Osteoblast (primary cell): ENCODE results near the gene LIAS. TPM values are rescaled to one million over a fixed set of nuclear protein-coding genes. Genes with fewer than 3 reads are reported as not detected.
"Not testable (repeated sequence)": the region's sequence is repeated elsewhere in the genome, so short reads cannot be mapped to it uniquely, and the experiment has no call there.

Experiments
- DNase-seq: peaks from one replicate; pipeline ENCODE4 v3.0.0; 2011; ENCODE audit warnings: low spot score, mixed read lengths; ENCODE audit not compliant: insufficient read length; ENCODE audit errors: missing footprints
- H2AFZ ChIP-seq: 2 replicates; pipeline ENCODE4 v1.6.0; 2011; ENCODE audit warnings: mild to moderate bottlenecking, low read length
- H3K27ac ChIP-seq: 2 replicates; pipeline ENCODE4 v1.5.1; 2011; ENCODE audit warnings: mild to moderate bottlenecking, low read depth, low read length, moderate library complexity
- H3K27me3 ChIP-seq: 2 replicates; pipeline ENCODE4 v1.6.0; 2012; ENCODE audit warnings: mild to moderate bottlenecking, control low read depth, inconsistent platforms, low read length, moderate library complexity; ENCODE audit not compliant: insufficient read depth
- H3K36me3 ChIP-seq: 2 replicates; pipeline ENCODE4 v1.5.1; 2011; ENCODE audit warnings: mild to moderate bottlenecking, low read length, control low read depth, moderate library complexity; ENCODE audit not compliant: insufficient read depth
- H3K4me1 ChIP-seq: 2 replicates; pipeline ENCODE4 v1.5.1; 2011; ENCODE audit warnings: mild to moderate bottlenecking, low read length, control low read depth, moderate library complexity; ENCODE audit not compliant: insufficient read depth
- H3K4me2 ChIP-seq: 2 replicates; pipeline ENCODE4 v1.6.0; 2011; ENCODE audit warnings: mild to moderate bottlenecking, low read length; ENCODE audit not compliant: insufficient read depth
- H3K4me3 ChIP-seq: fragments of 200-600 bp; sonication (generic); 3 replicates; pipeline ENCODE4 v1.5.1; 2012; ENCODE audit warnings: mild to moderate bottlenecking, low read length, inconsistent platforms; ENCODE audit not compliant: insufficient read depth
- H3K79me2 ChIP-seq: 2 replicates; pipeline ENCODE4 v1.6.0; 2012; ENCODE audit warnings: mild to moderate bottlenecking, low read length, control low read depth, inconsistent platforms; ENCODE audit not compliant: insufficient read depth
- H3K9me3 ChIP-seq: 2 replicates; pipeline ENCODE4 v1.5.1; 2011; ENCODE audit warnings: low read depth, low read length, control low read depth
- H4K20me1 ChIP-seq: 2 replicates; pipeline ENCODE4 v1.6.0; 2012; ENCODE audit warnings: mild to moderate bottlenecking, low read length, control low read depth; ENCODE audit not compliant: insufficient read depth
- CTCF ChIP-seq: IDR thresholded peaks from 2 replicates; pipeline ENCODE4 v1.5.1; 2011; ENCODE audit warnings: mild to moderate bottlenecking, low read depth, low read length, moderate library complexity; ENCODE audit errors: extremely low read depth
- total RNA-seq: library from RNA; depleted of rRNA; stranded (reverse); fragments of >200 nt; gene quantifications from 2 replicates; pipeline ENCODE4 v1.2.3, GENCODE V29; 2012

The LIAS gene
- total RNA-seq, 1 donor = 8.7 TPM

- TF ChIP-seq CTCF = no peak
- no peak for DNase-seq
- peaks cover 83% of the 10 kb centered on the region for H3K36me3 ChIP-seq
- no peak overlapping the region for H3K27ac ChIP-seq
- peaks cover 35% of the 10 kb centered on the region for H3K79me2 ChIP-seq
- H3K4me2 ChIP-seq = no peak overlapping the region
- peaks cover 60% of the 10 kb centered on the region for H4K20me1 ChIP-seq
- no peak overlapping the region for H3K4me3 ChIP-seq
- no peaks in the 10 kb centered on the region for H3K27me3 ChIP-seq
- peaks cover 22% of the 10 kb centered on the region for H3K4me1 ChIP-seq
- no peak overlapping the region for H2AFZ ChIP-seq
- H3K9me3 ChIP-seq = no peaks in the 10 kb centered on the region
Measured at GRCh38 chr4:39453738-39454137, 5.1 kb upstream of the LIAS start.

GRCh38 chr4:39455486-39455885 is 3.4 kb upstream of the LIAS start:
- Histone ChIP-seq H3K79me2 (peaks cover 36% of the 10 kb centered on the region), H3K4me1 (peaks cover 25% of the 10 kb centered on the region), H2AFZ (no peak overlapping the region), H3K36me3 (peaks cover 74% of the 10 kb centered on the region), H3K4me3 (no peak overlapping the region), H3K27me3 (no peaks in the 10 kb centered on the region), H3K9me3 (no peaks in the 10 kb centered on the region), H4K20me1 (peaks cover 60% of the 10 kb centered on the region), H3K27ac (no peak overlapping the region), H3K4me2 (no peak overlapping the region)
- no peak for DNase-seq
- TF ChIP-seq CTCF = no peak

DNA sequence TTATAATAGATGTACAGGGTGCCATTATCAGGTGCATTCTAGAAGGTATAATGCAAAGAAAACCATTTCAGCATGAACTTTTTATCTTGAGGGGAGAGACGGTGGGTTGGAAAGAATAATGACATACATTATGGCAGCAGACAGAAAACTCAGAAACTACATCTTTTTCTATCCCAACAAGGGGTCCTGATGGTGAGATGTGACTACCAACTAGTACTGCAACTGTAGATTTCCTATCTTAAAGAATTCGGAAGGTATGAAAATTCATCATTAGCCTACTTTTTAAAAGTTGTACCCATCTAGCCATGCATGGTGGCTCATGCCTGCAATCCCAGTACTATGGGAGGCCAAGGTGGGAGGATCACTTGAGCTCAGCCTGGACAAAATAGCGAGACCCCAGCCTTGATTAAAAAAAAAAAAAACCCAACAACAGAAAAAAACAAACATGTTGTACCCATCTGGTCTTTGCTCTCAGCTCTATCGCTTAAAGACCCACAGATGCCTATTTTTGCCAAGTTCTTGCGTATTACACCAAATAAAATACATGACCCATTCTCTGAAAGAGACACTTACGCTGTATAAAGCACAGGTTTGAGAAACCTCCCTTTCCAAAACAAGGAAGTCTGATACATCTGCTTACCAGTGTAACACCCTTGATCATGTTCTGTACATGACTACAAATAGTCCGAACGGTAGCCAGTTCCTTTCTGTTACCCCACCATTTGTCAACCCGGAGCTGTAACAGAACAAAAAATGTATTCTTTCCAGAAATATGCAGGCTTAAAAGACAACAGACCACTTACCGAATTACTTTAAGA is 1.7 kb upstream of the LIAS start:
- peak overlapping the region; percentile 97 for H3K27ac ChIP-seq
- peaks cover 60% of the 10 kb centered on the region for H3K36me3 ChIP-seq
- H3K79me2 ChIP-seq = peaks cover 37% of the 10 kb centered on the region

GRCh38 chr4:39458161-39458504 is 723 bp upstream of the LIAS start:
- H3K4me2 ChIP-seq = peak overlapping the region; percentile 96
- H4K20me1 ChIP-seq = peaks cover 49% of the 10 kb centered on the region
- peaks cover 37% of the 10 kb centered on the region for H3K79me2 ChIP-seq
- not testable (repeated sequence) for DNase-seq, H3K9me3 ChIP-seq, H3K27me3 ChIP-seq
- peaks cover 25% of the 10 kb centered on the region for H3K4me1 ChIP-seq
- H3K36me3 ChIP-seq = peaks cover 52% of the 10 kb centered on the region
- H2AFZ ChIP-seq = peak overlapping the region; percentile 93
- H3K27ac ChIP-seq = peak overlapping the region; percentile 97
- H3K4me3 ChIP-seq = peak overlapping the region; percentile 97

More for the DNA sequence above, 1.7 kb upstream of the LIAS start:
- H3K4me1 ChIP-seq = peaks cover 25% of the 10 kb centered on the region
- no peak for TF ChIP-seq CTCF
- H3K4me3 ChIP-seq = peak overlapping the region; percentile 97
- no peak overlapping the region for H2AFZ ChIP-seq
- no peaks in the 10 kb centered on the region for H3K9me3 ChIP-seq
- H3K4me2 ChIP-seq = peak overlapping the region; percentile 96
- DNase-seq = no peak
- no peaks in the 10 kb centered on the region for H3K27me3 ChIP-seq
- H4K20me1 ChIP-seq = peaks cover 58% of the 10 kb centered on the region
